Stimulated activated CD4-positive, alpha-beta T cell treated with anti-CD3 and anti-CD28 coated beads, TNF-alpha, amount 100 ng/mL, for 1 hour (primary cell): Measurements from ENCODE around the gene XPR1.
"Not testable (repeated sequence)": the region's sequence is repeated elsewhere in the genome, so short reads cannot be mapped to it uniquely, and the experiment has no call there.

Experiments used
- DNase-seq, 3 donors: peaks; one replicate each; pipeline ENCODE4 v3.0.0-alpha.2; 2020; ENCODE audit warnings: low read depth in 3 of 3, low spot score in 1 of 3

XPR1 gene

GRCh38 chr1:180778782-180779398 lies 147.1 kb downstream of the XPR1 start:
- no peak for DNase-seq

GRCh38 chr1:180779584-180779983 lies 147.8 kb downstream of the XPR1 start:
- DNase-seq: no peak

GRCh38 chr1:180781718-180782117 lies 149.9 kb downstream of the XPR1 start:
- no peak for DNase-seq

- DNase-seq: no peak
These were observed 153.5 kb downstream of the XPR1 start for GRCh38 chr1:180785291-180785690.

GRCh38 chr1:180785887-180786286 lies 154.1 kb downstream of the XPR1 start:
- no peak for DNase-seq

- DNase-seq: no peak
These were observed 154.8 kb downstream of the XPR1 start for GRCh38 chr1:180786624-180787023.

- no peak for DNase-seq
These were observed 155.9 kb downstream of the XPR1 start for GRCh38 chr1:180787628-180788307.

- no peak for DNase-seq
These were observed 157.6 kb downstream of the XPR1 start for GRCh38 chr1:180789460-180789859.

GRCh38 chr1:180791152-180791551 lies 159.3 kb downstream of the XPR1 start:
- DNase-seq: not testable (repeated sequence)

GRCh38 chr1:180791806-180792205 lies 160.0 kb downstream of the XPR1 start:
- DNase-seq: no peak

GRCh38 chr1:180793451-180793850 lies 161.6 kb downstream of the XPR1 start:
- no peak for DNase-seq

- DNase-seq: no peak
These were observed 165.2 kb downstream of the XPR1 start for GRCh38 chr1:180796897-180797640.

- no peak for DNase-seq
These were observed 169.1 kb downstream of the XPR1 start for GRCh38 chr1:180800945-180801344.

- DNase-seq: no peak
These were observed 171.0 kb downstream of the XPR1 start for GRCh38 chr1:180802813-180803212.

GRCh38 chr1:180805316-180805715 lies 173.5 kb downstream of the XPR1 start:
- no peak for DNase-seq

- no peak for DNase-seq
These were observed 179.5 kb downstream of the XPR1 start for GRCh38 chr1:180811298-180811697.

GRCh38 chr1:180811886-180812285 lies 180.1 kb downstream of the XPR1 start:
- DNase-seq: no peak

- DNase-seq: no peak
These were observed 182.4 kb downstream of the XPR1 start for GRCh38 chr1:180814258-180814657.

- DNase-seq: no peak
These were observed 183.4 kb downstream of the XPR1 start for GRCh38 chr1:180815188-180815587.

GRCh38 chr1:180816132-180816531 lies 184.3 kb downstream of the XPR1 start:
- no peak for DNase-seq

- no peak for DNase-seq
These were observed 190.1 kb downstream of the XPR1 start for GRCh38 chr1:180821970-180822369.

GRCh38 chr1:180831507-180831906 lies 199.7 kb downstream of the XPR1 start:
- DNase-seq: not testable (repeated sequence)
